ENCODE results near the gene RMDN3.

RMDN3 gene, protein sequence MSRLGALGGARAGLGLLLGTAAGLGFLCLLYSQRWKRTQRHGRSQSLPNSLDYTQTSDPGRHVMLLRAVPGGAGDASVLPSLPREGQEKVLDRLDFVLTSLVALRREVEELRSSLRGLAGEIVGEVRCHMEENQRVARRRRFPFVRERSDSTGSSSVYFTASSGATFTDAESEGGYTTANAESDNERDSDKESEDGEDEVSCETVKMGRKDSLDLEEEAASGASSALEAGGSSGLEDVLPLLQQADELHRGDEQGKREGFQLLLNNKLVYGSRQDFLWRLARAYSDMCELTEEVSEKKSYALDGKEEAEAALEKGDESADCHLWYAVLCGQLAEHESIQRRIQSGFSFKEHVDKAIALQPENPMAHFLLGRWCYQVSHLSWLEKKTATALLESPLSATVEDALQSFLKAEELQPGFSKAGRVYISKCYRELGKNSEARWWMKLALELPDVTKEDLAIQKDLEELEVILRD
- 36.4 to 41.3 (median 39.1) reads per million in 4 experiments for total RNA-seq

DNA sequence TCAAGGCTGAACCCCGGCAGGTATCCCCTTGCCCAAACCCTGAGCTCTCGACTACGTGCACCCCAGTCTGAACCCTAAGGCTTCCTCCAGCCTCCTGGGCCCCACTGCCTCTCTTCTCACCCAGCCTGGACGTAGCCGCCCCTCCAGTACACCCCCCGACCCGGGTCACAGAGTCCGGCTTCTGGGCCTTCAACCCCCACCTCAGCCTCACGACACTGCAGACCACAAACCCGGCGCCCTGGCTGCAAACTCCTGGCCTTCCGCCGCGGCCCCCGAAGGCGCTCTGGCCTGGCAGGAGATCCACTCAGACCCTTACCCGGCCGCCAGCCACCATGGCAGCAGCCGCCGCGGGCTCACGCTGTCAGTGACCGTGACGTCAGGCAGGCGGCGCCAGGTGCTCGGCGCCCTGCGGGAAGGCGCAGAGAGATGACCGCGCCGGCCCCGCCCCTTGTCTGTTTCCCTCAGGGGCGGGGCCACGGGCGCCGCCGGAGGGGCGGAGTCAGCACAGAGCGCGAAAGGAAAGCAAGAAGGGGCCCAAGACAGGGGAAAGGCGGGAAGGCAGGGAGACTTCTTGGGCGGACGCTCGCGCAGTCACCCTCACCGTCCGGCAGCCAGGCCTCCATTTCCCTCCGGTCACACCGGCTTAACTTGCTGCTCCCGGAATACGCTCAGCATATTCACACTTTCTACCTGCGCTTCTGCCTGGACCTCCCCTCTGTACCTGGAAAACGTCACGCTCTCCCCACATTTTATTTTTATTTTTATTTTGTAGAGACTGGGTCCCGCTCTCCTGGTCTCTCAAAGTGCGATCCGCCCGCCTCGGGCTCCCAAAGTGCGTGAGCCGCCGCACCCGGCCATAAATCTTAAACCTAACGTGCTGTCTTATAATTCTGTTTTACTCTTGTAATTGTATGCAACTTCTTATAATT is at the start of gene RMDN3:
Gene RMDN3, minus strand, starts transcription at position 372 of the 929 bp plus-strand sequence. CDS start 471 bp downstream, outside the sequence.
- peak; percentile 92 for DNase-seq

DNA sequence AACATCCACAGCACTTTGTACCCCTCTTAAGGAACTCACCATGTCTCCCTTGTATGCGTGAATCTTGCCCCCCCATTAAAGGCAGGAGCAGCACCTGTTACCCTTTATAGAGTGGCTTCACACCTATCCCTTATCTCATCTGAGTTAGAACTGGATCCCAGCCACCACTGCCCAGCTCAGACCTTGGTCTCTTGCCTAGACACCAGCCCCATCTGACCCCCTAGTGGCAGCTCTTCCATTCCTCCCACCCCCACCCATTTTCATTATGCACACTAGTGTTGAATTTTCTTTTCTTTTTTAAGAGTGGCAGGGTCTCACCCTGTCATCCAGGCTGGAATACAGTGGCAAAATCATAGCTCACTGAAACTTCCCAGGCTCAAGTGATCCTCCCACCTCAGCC is 48.6 kb upstream of the RMDN3 start:
- no peak for DNase-seq

- DNase-seq = no peak
These were observed 48.0 kb upstream of the RMDN3 start for GRCh38 chr15:40803076-40803475.

DNA sequence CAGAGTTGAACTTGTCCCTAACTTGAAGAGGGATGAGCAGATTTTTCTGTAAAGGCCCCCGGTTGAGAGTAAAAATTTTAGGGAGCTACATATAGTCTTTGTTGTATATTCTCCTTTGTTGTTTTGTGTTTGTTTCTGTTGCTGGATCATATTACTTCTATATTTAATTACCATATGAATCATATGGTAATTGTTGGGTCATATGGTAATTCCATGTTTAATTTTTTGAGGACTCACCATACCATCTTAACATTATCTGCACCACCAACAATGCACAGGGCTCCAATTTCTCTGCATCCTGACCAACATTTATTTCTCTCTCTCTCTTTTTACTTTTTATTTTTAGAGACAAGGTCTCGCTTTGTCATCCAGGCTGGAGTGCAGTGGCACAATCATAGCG is 44.5 kb upstream of the RMDN3 start:
- no peak for DNase-seq

GRCh38 chr15:40796512-40796911 is 41.5 kb upstream of the RMDN3 start:
- no peak for DNase-seq

DNA sequence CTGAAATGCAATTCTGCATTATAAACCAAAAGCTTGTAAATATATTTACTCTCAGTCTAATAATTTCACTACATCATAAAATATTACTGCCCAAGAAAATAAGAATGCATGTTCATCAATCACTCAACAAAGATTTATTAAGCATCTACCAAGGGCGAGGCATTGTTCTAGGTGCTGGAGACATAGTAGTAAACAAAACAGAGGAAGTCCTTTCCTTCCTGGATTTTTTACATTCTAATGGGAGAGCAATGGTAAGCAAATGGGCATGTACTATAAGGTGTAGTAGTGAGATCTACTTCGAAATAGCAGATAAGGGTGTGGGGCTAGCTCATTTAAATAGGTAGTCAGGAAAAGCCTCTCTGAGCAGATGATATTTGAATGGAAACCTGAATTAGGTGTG is 41.0 kb upstream of the RMDN3 start:
- DNase-seq = no peak

DNA sequence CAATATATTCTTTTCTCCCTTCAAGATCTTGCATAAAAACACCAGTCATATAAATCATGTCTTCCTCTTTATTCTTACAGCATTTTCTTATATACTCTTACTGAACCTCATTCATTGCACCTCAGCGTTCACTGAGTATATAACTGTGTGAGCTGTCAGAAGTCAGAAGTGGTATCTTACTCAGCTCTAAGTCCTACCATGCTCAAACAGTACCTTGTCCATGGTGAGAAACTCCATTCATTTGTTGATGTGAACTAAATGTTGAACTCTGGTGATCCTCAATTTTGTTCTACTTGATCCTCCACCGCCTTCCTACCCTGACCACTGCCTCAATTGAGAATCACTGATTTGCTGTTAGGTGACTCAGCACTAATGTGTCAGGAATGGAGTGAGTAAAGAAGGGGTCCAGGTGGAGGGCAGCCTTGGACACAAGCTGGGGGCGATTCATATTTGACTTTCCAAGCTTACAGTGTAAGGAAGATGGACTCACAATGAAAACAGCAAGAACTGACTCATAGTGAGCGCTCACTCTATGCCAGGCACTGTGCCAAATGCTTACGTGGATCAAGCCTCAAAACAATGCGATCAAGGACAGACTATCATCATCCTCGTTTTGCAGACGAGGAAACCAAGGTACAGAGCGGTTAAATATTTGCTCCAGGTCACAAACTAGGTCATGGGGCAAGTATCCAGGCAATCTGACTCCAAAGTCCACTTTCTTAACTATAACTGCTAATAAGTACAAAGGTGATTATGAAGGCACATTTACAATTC is 38.3 kb upstream of the RMDN3 start:
- DNase-seq = no peak

GRCh38 chr15:40792394-40792793 is 37.3 kb upstream of the RMDN3 start:
- no peak for DNase-seq

GRCh38 chr15:40790718-40791117 is 35.7 kb upstream of the RMDN3 start:
- DNase-seq = no peak

DNA sequence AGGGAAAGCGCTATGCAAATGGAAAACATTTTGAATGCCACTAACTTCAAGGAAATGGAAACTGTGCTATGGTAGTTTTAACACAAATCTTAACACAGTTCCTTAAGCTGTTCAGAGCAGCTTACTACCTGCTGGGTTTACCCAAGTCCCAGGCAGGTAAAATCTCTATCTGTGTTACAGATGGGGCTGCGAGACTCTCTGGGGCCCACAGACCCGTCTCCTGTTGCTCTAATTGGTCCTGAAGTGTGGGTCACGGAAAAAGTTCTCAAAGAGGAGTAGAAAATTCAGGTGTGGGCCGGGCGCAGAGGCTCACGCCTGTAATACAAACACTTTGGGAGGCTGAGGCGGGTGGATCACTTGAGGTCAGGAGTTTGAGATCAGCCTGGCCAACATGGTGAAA is 34.9 kb upstream of the RMDN3 start:
- no peak for DNase-seq

GRCh38 chr15:40789119-40789518 is 34.1 kb upstream of the RMDN3 start:
- DNase-seq = no peak

DNA sequence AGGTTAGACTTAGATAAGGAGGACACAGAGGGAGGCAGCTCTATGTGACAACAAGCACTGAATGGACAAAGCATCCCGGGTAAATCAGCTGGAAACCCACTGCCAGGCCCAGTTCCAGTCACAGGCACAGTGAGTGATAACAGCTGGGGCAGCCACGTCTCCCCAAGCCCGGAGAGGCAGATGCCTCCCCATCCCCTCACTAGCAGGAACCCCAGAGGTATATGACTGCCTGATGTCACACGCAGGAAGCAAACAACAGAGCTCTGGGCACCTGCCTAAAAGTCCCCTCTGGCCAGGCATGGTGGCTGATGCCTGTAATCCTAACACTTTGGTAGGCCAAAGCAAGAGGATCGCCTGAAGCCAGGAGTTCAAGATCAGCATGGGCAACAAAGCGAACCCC is 32.9 kb upstream of the RMDN3 start:
- DNase-seq = no peak

DNA sequence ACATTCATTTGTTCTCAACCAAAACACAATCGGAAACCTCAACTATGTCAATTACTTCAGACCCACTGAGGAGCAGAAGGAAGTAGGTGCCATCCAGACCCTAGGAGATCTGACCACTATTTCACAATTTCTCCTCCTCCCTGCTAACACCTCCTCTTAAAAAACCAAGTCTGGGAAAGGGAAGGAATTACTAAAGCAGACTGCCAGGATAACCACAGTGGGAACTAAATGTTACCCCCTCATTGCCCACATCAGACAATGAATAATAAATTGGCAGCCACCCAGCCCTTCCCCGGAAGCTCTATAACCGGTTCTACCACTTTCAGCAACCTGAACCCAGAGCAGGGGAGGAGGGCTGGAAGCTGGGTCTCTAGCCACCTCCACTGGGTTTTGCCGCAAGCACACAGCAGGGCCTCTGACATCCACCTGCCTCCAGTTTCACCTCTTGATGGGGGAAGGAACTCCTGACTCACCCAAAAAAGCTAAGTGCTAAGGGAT is 32.3 kb upstream of the RMDN3 start:
- no peak for DNase-seq

GRCh38 chr15:40785814-40786213 is 30.8 kb upstream of the RMDN3 start:
- DNase-seq = no peak

- DNase-seq = no peak
These were observed 30.1 kb upstream of the RMDN3 start for GRCh38 chr15:40785164-40785563.

DNA sequence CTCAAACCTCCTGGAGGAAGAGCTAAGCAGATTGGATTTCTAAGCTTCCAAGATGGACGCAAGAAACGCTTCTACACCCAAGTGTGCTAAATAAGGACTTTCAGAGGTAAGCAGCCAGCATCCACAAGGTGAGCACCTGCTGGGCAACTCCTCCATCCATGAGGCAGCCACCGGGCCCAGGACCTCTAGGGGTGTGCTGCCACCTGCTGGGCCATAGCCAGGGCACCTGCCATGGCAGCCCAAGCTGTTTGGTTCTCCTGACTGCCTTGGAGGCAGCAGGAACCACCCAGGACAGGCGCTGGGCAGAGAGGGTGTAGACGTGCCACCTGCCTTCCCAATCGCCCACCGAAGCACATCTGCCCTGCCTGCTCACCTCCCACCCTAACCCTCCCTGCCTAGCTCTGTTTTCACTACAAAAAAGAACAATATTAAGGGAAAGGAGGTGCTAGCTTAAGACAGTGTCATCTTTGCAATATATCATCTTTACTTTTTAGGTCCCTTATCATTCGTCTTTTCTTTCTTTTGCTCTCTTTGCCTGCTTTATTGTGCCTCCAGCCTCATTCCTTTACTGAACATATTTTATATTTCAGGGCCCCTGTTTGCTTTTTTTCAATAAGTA is 27.7 kb upstream of the RMDN3 start:
- peak; percentile 66 for DNase-seq

DNA sequence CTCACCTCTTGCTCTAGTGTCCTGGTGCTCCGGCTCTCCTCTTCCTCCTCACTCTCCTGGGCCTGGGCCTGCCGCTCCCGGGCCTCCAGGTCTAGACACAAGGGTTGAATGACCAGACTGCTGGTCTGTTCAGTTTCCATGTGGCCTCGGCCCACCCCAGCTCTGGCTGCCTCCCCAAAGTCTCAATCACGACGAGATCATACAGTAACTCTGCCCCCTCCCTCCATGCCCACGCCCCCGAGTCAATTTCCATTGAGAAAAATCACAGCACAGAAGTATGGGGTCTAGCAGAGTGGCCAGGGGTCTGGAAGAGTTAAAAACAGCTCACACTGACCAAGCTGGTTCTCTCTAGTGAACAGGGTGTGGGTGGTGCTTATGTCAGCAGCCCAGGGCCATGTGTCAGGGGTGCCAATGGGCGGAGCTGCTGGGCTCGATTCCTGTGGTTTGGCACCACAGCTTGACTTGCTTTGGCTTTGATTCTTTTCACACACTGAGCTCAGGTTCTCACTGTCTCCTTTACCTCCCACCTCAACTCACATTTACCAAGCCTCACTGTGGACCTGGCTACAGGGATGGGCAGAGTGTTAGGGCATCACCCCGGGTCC is 21.6 kb upstream of the RMDN3 start:
- DNase-seq = no peak

GRCh38 chr15:40775740-40776536 is 20.9 kb upstream of the RMDN3 start:
- DNase-seq = no peak

GRCh38 chr15:40775007-40775406 is 20.0 kb upstream of the RMDN3 start:
- DNase-seq = no peak

DNA sequence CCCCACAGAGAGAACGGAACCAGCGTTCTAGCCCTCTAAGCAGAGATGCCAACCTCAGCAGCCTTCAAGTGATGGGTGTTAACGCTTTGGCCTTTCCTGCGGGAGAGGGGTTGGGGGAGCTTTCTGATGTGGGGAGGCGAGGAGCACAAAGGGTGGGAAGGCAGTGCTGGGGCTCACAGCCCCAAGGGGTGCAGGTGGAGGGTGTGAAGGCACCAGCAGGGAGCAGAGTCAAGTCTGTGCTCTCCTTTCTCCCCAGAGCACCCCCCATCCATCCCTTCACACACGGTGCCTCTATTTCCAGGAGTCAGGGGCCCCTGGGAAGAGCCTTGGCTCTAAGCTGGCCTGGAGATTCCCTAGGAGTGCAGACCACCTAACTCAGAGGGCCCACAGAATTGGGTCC is 18.8 kb upstream of the RMDN3 start:
- no peak for DNase-seq

GRCh38 chr15:40773496-40773895 is 18.4 kb upstream of the RMDN3 start:
- DNase-seq = no peak
